Keratinocyte (primary cell): ENCODE measurements around the gene SEC11A. TPM values are rescaled to one million over a fixed set of nuclear protein-coding genes. Genes with fewer than 3 reads are reported as not detected.
"Not testable (repeated sequence)": the region's sequence is repeated elsewhere in the genome, so short reads cannot be mapped to it uniquely, and the experiment has no call there.

Source experiments
- DNase-seq: peaks from one replicate; pipeline ENCODE4 v3.0.0-alpha.2; 2011; ENCODE audit warnings: low read depth, missing footprints, low spot score
- FAIRE-seq: peaks from 2 replicates; lab custom pipeline; 2011; peaks lifted over from hg19 to GRCh38; lab: Jason Lieb, UNC
- H2AFZ ChIP-seq: 2 replicates; pipeline ENCODE4 v1.6.0; 2012; ENCODE audit warnings: low read length, control low read depth, inconsistent platforms; ENCODE audit not compliant: control insufficient read depth
- H3K27ac ChIP-seq: 2 replicates; pipeline ENCODE4 v1.5.1; 2011; ENCODE audit warnings: low read length; ENCODE audit not compliant: control insufficient read depth, insufficient read depth
- H3K27me3 ChIP-seq: 3 replicates; pipeline ENCODE4 v1.6.0; 2011; ENCODE audit warnings: low read length; ENCODE audit not compliant: control insufficient read depth, insufficient read depth; ENCODE audit errors: extremely low read depth
- H3K36me3 ChIP-seq, 2 experiments: 2 replicates in 1 of 2; 3 replicates in 1 of 2; pipeline ENCODE4 v1.5.1; 2011; ENCODE audit warnings: low read length in 2 of 2, mild to moderate bottlenecking in 1 of 2; ENCODE audit not compliant: control insufficient read depth in 2 of 2, insufficient read depth in 2 of 2; ENCODE audit errors: extremely low read depth in 1 of 2
- H3K4me1 ChIP-seq: 3 replicates; pipeline ENCODE4 v1.5.1; 2011; ENCODE audit warnings: low read length; ENCODE audit not compliant: control insufficient read depth, insufficient read depth; ENCODE audit errors: extremely low read depth
- H3K4me2 ChIP-seq: 3 replicates; pipeline ENCODE4 v1.6.0; 2011; ENCODE audit warnings: low read depth, low read length; ENCODE audit not compliant: control insufficient read depth, insufficient read depth; ENCODE audit errors: extremely low read depth
- H3K4me3 ChIP-seq, 3 experiments: fragments of 200-600 bp in 1 of 3; sonication (generic) in 1 of 3; 2 replicates in 2 of 3; 3 replicates in 1 of 3; pipeline ENCODE4 v1.5.1; 2011 to 2016; ENCODE audit warnings: low read length in 3 of 3, mild to moderate bottlenecking in 3 of 3, control low read depth in 2 of 3, inconsistent platforms in 1 of 3, low read depth in 1 of 3, mixed read lengths in 1 of 3, mixed run types in 1 of 3, moderate library complexity in 1 of 3; ENCODE audit not compliant: control insufficient read depth in 2 of 3, insufficient read depth in 2 of 3; ENCODE audit errors: extremely low read depth in 1 of 3
- H3K79me2 ChIP-seq: 2 replicates; pipeline ENCODE4 v1.6.0; 2012; ENCODE audit warnings: low read length; ENCODE audit not compliant: control insufficient read depth, insufficient read depth
- H3K9ac ChIP-seq: 3 replicates; pipeline ENCODE4 v1.6.0; 2011; ENCODE audit warnings: low read length; ENCODE audit not compliant: control insufficient read depth, insufficient read depth; ENCODE audit errors: extremely low read depth
- H3K9me1 ChIP-seq: 3 replicates; pipeline ENCODE4 v1.6.0; 2011; ENCODE audit warnings: low read length; ENCODE audit not compliant: control insufficient read depth, insufficient read depth; ENCODE audit errors: extremely low read depth
- H3K9me3 ChIP-seq: 2 replicates; pipeline ENCODE4 v1.5.1; 2012; ENCODE audit warnings: low read depth, low read length; ENCODE audit not compliant: control insufficient read depth
- H4K20me1 ChIP-seq: 3 replicates; pipeline ENCODE4 v1.6.0; 2011; ENCODE audit warnings: low read length; ENCODE audit not compliant: control insufficient read depth, insufficient read depth; ENCODE audit errors: extremely low read depth
- CTCF ChIP-seq, 3 experiments: IDR thresholded peaks in 1 of 3; conservative IDR thresholded peaks in 1 of 3; optimal IDR thresholded peaks in 1 of 3; 2 replicates in 2 of 3; 3 replicates in 1 of 3; pipeline versions ENCODE3 to v1.5.1; 2011; ENCODE audit warnings: low read length in 3 of 3, mild to moderate bottlenecking in 3 of 3, moderate library complexity in 2 of 3, control low read depth in 1 of 3, inconsistent platforms in 1 of 3; ENCODE audit not compliant: insufficient read depth in 2 of 3; ENCODE audit errors: extremely low read depth in 1 of 3
- EZH2 ChIP-seq: IDR thresholded peaks from one replicate; pipeline ENCODE4 v1.6.1; 2012; ENCODE audit warnings: inconsistent platforms, mild to moderate bottlenecking, low read length, moderate library complexity
- dilution Hi-C: fragments of 300-500 bp; cut with MboI; formaldehyde crosslinking; loops from one replicate; pipeline ENCODE4 v1.7.0; 2020; ENCODE audit warnings: low sequenced_read_pairs; ENCODE audit not compliant: extremely low pct_ligation_motif_present
- polyA plus RNA-seq, 5 experiments: library from polyadenylated mRNA; depleted of rRNA in 3 of 5; stranded (reverse) in 3 of 5; stranded (forward) in 1 of 5; unstranded in 1 of 5; fragments of >200 nt; gene quantifications; 1 replicate in 1 of 5; 2 replicates in 3 of 5; 3 replicates in 1 of 5; pipeline versions ENCODE4 v1.2.1 to v1.2.3, GENCODE V29; 2011 to 2012; ENCODE audit warnings: missing spikeins in 2 of 5, low read depth in 1 of 5, low replicate concordance in 1 of 5

SEC11A gene
- polyA plus RNA-seq, 1 donor (not counting 4 experiments of a cell fraction or from before 2014, with no cell fraction given): 195 TPM

GRCh38 chr15:84752700-84753099, 36.8 kb upstream of the SEC11A start:
- Histone ChIP-seq H3K79me2 (peaks cover 87% of the 10 kb centered on the region), H2AFZ (no peak overlapping the region), H3K4me3 (no peak overlapping the region), H3K9ac (no peak overlapping the region), H3K9me1 (peaks cover 3% of the 10 kb centered on the region), H3K36me3 (no peaks in the 10 kb centered on the region), H3K4me2 (no peak overlapping the region), H3K9me3 (no peaks in the 10 kb centered on the region), H3K27me3 (no peaks in the 10 kb centered on the region), H3K27ac (no peak overlapping the region), H3K4me1 (peaks cover 4% of the 10 kb centered on the region), H4K20me1 (peaks cover 7% of the 10 kb centered on the region)
- no peak for FAIRE-seq
- TF ChIP-seq CTCF (optimal IDR thresholded peaks at IDR 0.05 in 1 of 3, IDR thresholded peaks at IDR 0.05 in 1 of 3, conservative IDR thresholded peaks at IDR 0.05 in 1 of 3; ENCODE audit: extremely low read depth in 1 of 3, insufficient read depth in 2 of 3, low read length in 3 of 3): no peak
- no peak for TF ChIP-seq EZH2
- dilution Hi-C loops: no loop called here
- no peak for DNase-seq

GRCh38 chr15:84752195-84752594, 36.3 kb upstream of the SEC11A start:
- Histone ChIP-seq H3K9me1 (peaks cover 3% of the 10 kb centered on the region), H3K27ac (no peak overlapping the region), H3K9me3 (no peaks in the 10 kb centered on the region), H2AFZ (no peak overlapping the region), H3K4me1 (peaks cover 8% of the 10 kb centered on the region), H4K20me1 (peaks cover 7% of the 10 kb centered on the region), H3K36me3 (no peaks in the 10 kb centered on the region), H3K4me3 (no peak overlapping the region), H3K79me2 (peaks cover 82% of the 10 kb centered on the region), H3K27me3 (no peaks in the 10 kb centered on the region), H3K4me2 (no peak overlapping the region), H3K9ac (no peak overlapping the region)
- TF ChIP-seq CTCF (optimal IDR thresholded peaks at IDR 0.05 in 1 of 3, IDR thresholded peaks at IDR 0.05 in 1 of 3, conservative IDR thresholded peaks at IDR 0.05 in 1 of 3; ENCODE audit: extremely low read depth in 1 of 3, insufficient read depth in 2 of 3, low read length in 3 of 3) (no peak), EZH2 (no peak)
- dilution Hi-C loops: no loop called here
- no peak for FAIRE-seq
- no peak for DNase-seq

GRCh38 chr15:84751721-84752120, 35.8 kb upstream of the SEC11A start:
- FAIRE-seq, H3K27ac ChIP-seq, H3K9ac ChIP-seq, dilution Hi-C loops, DNase-seq, H4K20me1 ChIP-seq, H3K36me3 ChIP-seq, H3K4me3 ChIP-seq, H3K4me1 ChIP-seq, H3K4me2 ChIP-seq, H2AFZ ChIP-seq, H3K9me3 ChIP-seq, H3K27me3 ChIP-seq, H3K9me1 ChIP-seq: not testable (repeated sequence)
- peaks cover 77% of the 10 kb centered on the region for H3K79me2 ChIP-seq
